Neural progenitor cell (in vitro differentiated cells): Measurements from ENCODE around the gene TUBA4B. TPM values are rescaled to one million over a fixed set of nuclear protein-coding genes. Genes with fewer than 3 reads are reported as not detected.
A peak's percentile ranks its signal among the peaks of the same experiment; 100 is the strongest.
"Not testable (repeated sequence)": the region's sequence is repeated elsewhere in the genome, so short reads cannot be mapped to it uniquely, and the experiment has no call there.

Source experiments
- DNase-seq: peaks from one replicate; pipeline ENCODE4 v3.0.0-alpha.2; 2016; ENCODE audit warnings: low spot score
- H2AFZ ChIP-seq: fragments of 200-600 bp; sonication (generic); replicated peaks from 2 replicates; pipeline ENCODE4 v1.6.1; 2016; ENCODE audit warnings: antibody characterized with exemption
- H3F3A ChIP-seq: fragments of 200-600 bp; sonication (generic); 2 replicates; pipeline ENCODE4 v1.6.1; 2016; ENCODE audit warnings: antibody characterized with exemption, low read depth
- H3K27ac ChIP-seq: fragments of 200-600 bp; sonication (generic); 2 replicates; pipeline ENCODE4 v1.5.1; 2016; ENCODE audit warnings: mild to moderate bottlenecking
- H3K27me3 ChIP-seq: fragments of 200-600 bp; sonication (generic); 2 replicates; pipeline ENCODE4 v1.6.1; 2016; ENCODE audit warnings: mild to moderate bottlenecking, moderate library complexity
- H3K36me3 ChIP-seq: fragments of 200-600 bp; sonication (generic); 2 replicates; pipeline ENCODE4 v1.5.1; 2016
- H3K4me1 ChIP-seq: fragments of 200-600 bp; sonication (generic); 2 replicates; pipeline ENCODE4 v1.6.1; 2016; ENCODE audit warnings: mixed run types
- H3K4me2 ChIP-seq: fragments of 200-600 bp; sonication (generic); 2 replicates; pipeline ENCODE4 v1.6.1; 2016
- H3K4me3 ChIP-seq: fragments of 200-600 bp; sonication (generic); 2 replicates; pipeline ENCODE4 v1.5.1; 2016
- H3K79me2 ChIP-seq: fragments of 200-600 bp; sonication (generic); 2 replicates; pipeline ENCODE4 v1.6.1; 2016; ENCODE audit warnings: low read depth
- H3K9ac ChIP-seq: fragments of 200-600 bp; sonication (generic); 2 replicates; pipeline ENCODE4 v1.6.1; 2016
- H3K9me3 ChIP-seq: fragments of 200-600 bp; sonication (generic); 2 replicates; pipeline ENCODE4 v1.5.1; 2016; ENCODE audit warnings: low read depth
- H4K20me1 ChIP-seq: fragments of 200-600 bp; sonication (generic); 2 replicates; pipeline ENCODE4 v1.6.1; 2016; ENCODE audit warnings: low read depth
- H3K27ac Mint-ChIP-seq: 3 replicates; pipeline ENCODE4 v1.8.0; 2021; ENCODE audit warnings: mixed read lengths
- H3K27me3 Mint-ChIP-seq: 2 replicates; pipeline ENCODE4 v1.8.0; 2022; ENCODE audit warnings: low read depth, mild to moderate bottlenecking, inconsistent platforms, moderate library complexity, mixed read lengths; ENCODE audit not compliant: insufficient read depth
- H3K36me3 Mint-ChIP-seq: 3 replicates; pipeline ENCODE4 v1.8.0; 2021; ENCODE audit warnings: mixed read lengths
- H3K4me1 Mint-ChIP-seq: 3 replicates; pipeline ENCODE4 v1.8.0; 2021; ENCODE audit warnings: mixed read lengths
- H3K4me3 Mint-ChIP-seq: 3 replicates; pipeline ENCODE4 v1.8.0; 2021; ENCODE audit warnings: mild to moderate bottlenecking, moderate library complexity, mixed read lengths
- H3K9me3 Mint-ChIP-seq: 3 replicates; pipeline ENCODE4 v1.8.0; 2020; ENCODE audit warnings: mixed read lengths
- CTCF ChIP-seq: fragments of 200-600 bp; sonication (generic); IDR thresholded peaks from 2 replicates; pipeline ENCODE4 v1.5.1; 2017; ENCODE audit warnings: antibody characterized with exemption, mild to moderate bottlenecking
- EZH2 ChIP-seq: fragments of 200-600 bp; sonication (generic); IDR thresholded peaks from 2 replicates; pipeline ENCODE4 v1.6.1; 2017; ENCODE audit warnings: antibody characterized with exemption, mild to moderate bottlenecking, moderate library complexity
- EZH2phosphoT487 ChIP-seq: fragments of 200-600 bp; sonication (generic); IDR thresholded peaks from 2 replicates; pipeline ENCODE4 v1.6.1; 2017; ENCODE audit warnings: antibody characterized with exemption
- total RNA-seq: library from RNA; depleted of rRNA; stranded (reverse); fragments of >200 nt; gene quantifications from 2 replicates; pipeline ENCODE4 v1.2.3, GENCODE V29; 2015; ENCODE audit warnings: low replicate concordance

The TUBA4B gene
- total RNA-seq, 1 donor from 2014 or later: not detected

DNA sequence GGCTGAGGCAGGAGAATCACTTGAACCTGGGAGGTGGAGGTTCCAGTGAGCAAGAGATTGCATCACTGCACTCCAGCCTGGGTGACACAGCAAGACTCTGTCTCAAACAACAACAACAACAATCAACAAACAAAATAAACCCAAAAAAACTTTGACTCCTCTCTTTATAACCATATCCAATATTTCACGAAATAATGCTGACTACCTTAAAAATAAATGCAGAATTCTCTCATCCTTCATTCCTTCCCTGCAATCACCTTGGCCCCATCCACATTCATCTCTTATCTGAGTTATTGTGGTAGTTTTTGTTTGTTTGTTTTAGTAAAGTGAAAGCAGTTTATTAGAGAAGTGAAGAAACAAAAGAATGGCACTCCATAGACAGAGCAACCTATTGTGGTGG lies 53.0 kb downstream of the TUBA4B start:
- H3K4me2 ChIP-seq: no peak overlapping the region
- Mint-ChIP-seq H3K4me3 (peak overlapping the region; percentile 56), H3K4me1 (peaks cover 9% of the 10 kb centered on the region), H3K9me3 (no peaks in the 10 kb centered on the region), H3K27me3 (peaks cover 42% of the 10 kb centered on the region), H3K27ac (no peak overlapping the region), H3K36me3 (no peaks in the 10 kb centered on the region)
- peaks cover 85% of the 10 kb centered on the region for H3K27me3 ChIP-seq
- no peaks in the 10 kb centered on the region for H3K79me2 ChIP-seq
- peaks cover 5% of the 10 kb centered on the region for H3F3A ChIP-seq
- peaks cover 29% of the 10 kb centered on the region for H4K20me1 ChIP-seq
- H3K4me1 ChIP-seq: peaks cover 3% of the 10 kb centered on the region
- no peaks in the 10 kb centered on the region for H3K9me3 ChIP-seq
- H2AFZ ChIP-seq: no peak overlapping the region
- H3K36me3 ChIP-seq: no peaks in the 10 kb centered on the region
- no peak overlapping the region for H3K4me3 ChIP-seq
- no peak overlapping the region for H3K27ac ChIP-seq
- TF ChIP-seq EZH2phosphoT487: no peak
- no peak for TF ChIP-seq EZH2
- TF ChIP-seq CTCF: no peak
- no peak for DNase-seq
- no peak overlapping the region for H3K9ac ChIP-seq

DNA sequence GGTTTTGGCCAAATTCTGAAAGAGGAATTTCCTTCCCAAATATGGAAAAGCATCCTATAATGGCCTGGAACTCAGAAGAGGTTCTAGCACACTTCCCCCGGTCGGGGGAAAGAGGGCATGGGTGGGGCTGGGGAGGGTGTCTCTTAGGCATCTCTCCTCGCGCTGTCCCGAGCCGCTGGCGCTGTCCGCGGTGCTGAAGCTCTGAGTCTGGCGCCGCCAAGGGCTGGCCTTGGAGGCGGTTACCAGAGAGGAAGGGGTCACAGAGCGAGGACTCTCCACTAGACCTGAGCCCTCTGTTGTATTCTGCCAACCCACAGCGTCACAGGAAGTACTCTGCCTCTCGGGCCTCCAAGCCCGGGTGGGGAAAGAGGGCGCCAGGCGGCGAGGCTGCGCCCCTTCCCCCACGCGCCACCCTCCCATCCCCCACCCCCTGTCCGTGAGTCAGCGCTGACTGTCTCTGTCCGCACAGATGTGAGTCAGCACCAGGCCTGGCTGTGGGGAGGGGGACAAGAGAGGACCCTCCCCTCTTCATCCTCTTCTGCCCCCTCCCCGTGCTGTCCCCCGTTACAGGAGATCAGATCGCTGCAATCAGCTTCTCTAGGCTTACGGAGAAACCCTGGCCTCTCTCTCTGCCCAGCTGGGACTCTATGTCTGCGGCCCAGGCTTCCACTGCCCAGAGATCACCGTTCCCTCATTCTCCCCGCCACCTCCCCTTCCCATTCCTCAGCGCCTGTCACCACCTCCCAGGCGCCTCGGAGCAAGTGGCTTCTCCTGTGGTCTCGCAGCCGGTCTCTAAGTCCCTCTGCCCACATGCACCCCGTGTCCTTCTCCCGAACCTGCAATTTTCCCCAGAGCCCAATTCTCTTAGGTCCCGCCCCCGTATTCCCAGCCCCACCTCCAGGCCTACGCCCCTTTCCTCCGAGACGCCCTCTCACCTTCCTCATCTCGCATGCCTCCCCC lies 55.4 kb downstream of the TUBA4B start:
- Histone ChIP-seq H3K4me3 (peak overlapping the region; percentile 49), H3K4me2 (peak overlapping the region; percentile 81), H2AFZ (no peak overlapping the region), H3K9me3 (no peaks in the 10 kb centered on the region), H3F3A (peaks cover 5% of the 10 kb centered on the region), H3K36me3 (no peaks in the 10 kb centered on the region), H3K27me3 (peaks cover 80% of the 10 kb centered on the region), H3K9ac (no peak overlapping the region), H3K4me1 (peaks cover 3% of the 10 kb centered on the region), H3K79me2 (no peaks in the 10 kb centered on the region), H3K27ac (no peak overlapping the region), H4K20me1 (peaks cover 32% of the 10 kb centered on the region)
- H3K9me3 Mint-ChIP-seq: peaks cover 2% of the 10 kb centered on the region
- peaks cover 9% of the 10 kb centered on the region for H3K4me1 Mint-ChIP-seq
- no peaks in the 10 kb centered on the region for H3K36me3 Mint-ChIP-seq
- DNase-seq: peak; percentile 95
- H3K27me3 Mint-ChIP-seq: peaks cover 46% of the 10 kb centered on the region
- H3K27ac Mint-ChIP-seq: no peak overlapping the region
- H3K4me3 Mint-ChIP-seq: peak overlapping the region; percentile 76
- TF ChIP-seq EZH2: no peak
- no peak for TF ChIP-seq CTCF
- peak; percentile 22 for TF ChIP-seq EZH2phosphoT487

- no peak within 1 kb of the TSS for H3K27ac ChIP-seq
- peaks cover 32% of the 10 kb centered on the region for H4K20me1 ChIP-seq
- H3K79me2 ChIP-seq: no peaks in the 10 kb centered on the region
- Mint-ChIP-seq H3K27me3 (peaks cover 45% of the 10 kb centered on the region), H3K4me3 (peak within 1 kb of the TSS; percentile 77), H3K4me1 (peaks cover 9% of the 10 kb centered on the region), H3K9me3 (peaks cover 4% of the 10 kb centered on the region), H3K27ac (no peak within 1 kb of the TSS), H3K36me3 (no peaks in the 10 kb centered on the region)
- peak; percentile 31 for TF ChIP-seq EZH2
- TF ChIP-seq EZH2phosphoT487: peak; percentile 32
- no peak for TF ChIP-seq CTCF
- H3K4me3 ChIP-seq: peak within 1 kb of the TSS; percentile 49
- peaks cover 73% of the 10 kb centered on the region for H3K27me3 ChIP-seq
- no peaks in the 10 kb centered on the region for H3K36me3 ChIP-seq
- no peak within 1 kb of the TSS for H2AFZ ChIP-seq
- H3K9ac ChIP-seq: no peak within 1 kb of the TSS
- H3K4me1 ChIP-seq: peaks cover 3% of the 10 kb centered on the region
- peaks cover 5% of the 10 kb centered on the region for H3F3A ChIP-seq
- peak within 1 kb of the TSS; percentile 81 for H3K4me2 ChIP-seq
- no peaks in the 10 kb centered on the region for H3K9me3 ChIP-seq
- peak; percentile 87 for DNase-seq
Measured at GRCh38 chr2:219309278-219309677, 56.2 kb downstream of the TUBA4B start, which contains the start of gene PTPRN. Gene PTPRN, minus strand, starts transcription at chr2:219309401. Its CDS starts 69 bp downstream, at chr2:219309332.

GRCh38 chr2:219312683-219313263 lies 59.7 kb downstream of the TUBA4B start:
- DNase-seq, H3K27ac ChIP-seq, H3F3A ChIP-seq, H3K4me1 Mint-ChIP-seq, H3K4me1 ChIP-seq, H3K27ac Mint-ChIP-seq, H3K4me3 ChIP-seq, H2AFZ ChIP-seq, H3K9ac ChIP-seq, H3K9me3 Mint-ChIP-seq, H3K36me3 Mint-ChIP-seq, H3K79me2 ChIP-seq, H3K36me3 ChIP-seq, H3K4me2 ChIP-seq, H3K4me3 Mint-ChIP-seq, H3K9me3 ChIP-seq: not testable (repeated sequence)
- Histone ChIP-seq H4K20me1 (peaks cover 24% of the 10 kb centered on the region), H3K27me3 (peaks cover 38% of the 10 kb centered on the region)
- peaks cover 30% of the 10 kb centered on the region for H3K27me3 Mint-ChIP-seq
